HG02798 (cell line): ENCODE measurements around the gene SUZ12.
A peak's percentile ranks its signal among the peaks of the same experiment; 100 is the strongest.
"Not testable (repeated sequence)": the region's sequence is repeated elsewhere in the genome, so short reads cannot be mapped to it uniquely, and the experiment has no call there.

ENCODE experiments used
- ATAC-seq: cut with Tn5 transposase; IDR thresholded peaks from one replicate; pipeline ENCODE4 v1.9.1; 2021; ENCODE audit warnings: mild to moderate bottlenecking; ENCODE audit not compliant: unreplicated experiment, poor library complexity

SUZ12 gene

DNA sequence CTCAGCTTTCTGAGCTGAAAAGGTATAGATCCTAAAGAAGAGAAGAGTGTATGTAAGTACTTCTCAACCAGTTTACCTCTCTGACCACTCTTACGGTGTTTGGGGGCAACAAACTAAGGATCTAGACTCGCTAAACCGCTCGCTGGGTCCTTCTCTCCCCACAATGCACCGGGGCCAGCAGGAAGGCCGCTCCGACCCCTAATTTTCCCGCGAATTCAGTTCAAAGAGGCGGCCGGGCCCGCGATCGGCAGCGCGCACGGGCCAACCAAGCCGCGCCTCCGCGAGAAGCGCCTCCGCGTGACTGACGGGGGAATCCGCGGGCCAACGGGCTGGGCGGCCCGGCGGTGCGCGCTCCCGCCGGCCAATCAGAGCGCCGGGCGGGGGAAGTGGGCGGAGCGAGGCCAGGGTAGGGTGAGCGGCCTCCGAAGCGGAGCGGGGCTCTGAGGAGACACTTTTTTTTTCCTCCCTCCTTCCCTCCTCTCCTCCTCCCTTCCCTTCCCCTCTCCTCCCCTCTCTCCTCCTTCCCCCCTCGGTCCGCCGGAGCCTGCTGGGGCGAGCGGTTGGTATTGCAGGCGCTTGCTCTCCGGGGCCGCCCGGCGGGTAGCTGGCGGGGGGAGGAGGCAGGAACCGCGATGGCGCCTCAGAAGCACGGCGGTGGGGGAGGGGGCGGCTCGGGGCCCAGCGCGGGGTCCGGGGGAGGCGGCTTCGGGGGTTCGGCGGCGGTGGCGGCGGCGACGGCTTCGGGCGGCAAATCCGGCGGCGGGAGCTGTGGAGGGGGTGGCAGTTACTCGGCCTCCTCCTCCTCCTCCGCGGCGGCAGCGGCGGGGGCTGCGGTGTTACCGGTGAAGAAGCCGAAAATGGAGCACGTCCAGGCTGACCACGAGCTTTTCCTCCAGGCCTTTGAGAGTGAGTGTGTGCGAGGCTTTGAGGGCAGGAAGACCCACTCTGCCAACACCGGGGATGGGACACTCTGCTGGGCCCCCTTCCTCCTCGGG is at the start of gene SUZ12:
Gene SUZ12, plus strand, starts transcription at position 393 of the 995 bp plus-strand sequence. Its CDS starts 240 bp downstream, at position 633.
- peak; percentile 98 for ATAC-seq

DNA sequence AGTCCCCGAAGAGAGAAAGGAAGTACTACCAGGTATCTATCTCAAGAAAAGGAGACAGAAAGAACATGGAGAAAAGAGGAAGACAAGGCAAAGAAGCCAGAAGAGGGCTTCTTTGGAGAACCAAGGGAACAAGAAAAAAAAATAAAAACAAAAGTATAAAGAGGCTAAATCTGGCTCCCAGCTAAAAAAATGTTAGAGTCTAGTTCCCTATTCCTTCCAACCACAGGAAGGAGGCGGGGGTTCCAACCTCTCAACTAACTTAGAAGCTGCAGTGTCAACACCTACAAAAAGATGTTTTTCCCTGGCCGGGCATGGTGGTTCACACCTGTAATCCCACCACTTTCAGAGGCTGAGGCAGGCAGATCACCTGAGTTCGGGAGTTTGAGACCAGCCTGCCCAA is 48.7 kb upstream of the SUZ12 start:
- no peak for ATAC-seq

DNA sequence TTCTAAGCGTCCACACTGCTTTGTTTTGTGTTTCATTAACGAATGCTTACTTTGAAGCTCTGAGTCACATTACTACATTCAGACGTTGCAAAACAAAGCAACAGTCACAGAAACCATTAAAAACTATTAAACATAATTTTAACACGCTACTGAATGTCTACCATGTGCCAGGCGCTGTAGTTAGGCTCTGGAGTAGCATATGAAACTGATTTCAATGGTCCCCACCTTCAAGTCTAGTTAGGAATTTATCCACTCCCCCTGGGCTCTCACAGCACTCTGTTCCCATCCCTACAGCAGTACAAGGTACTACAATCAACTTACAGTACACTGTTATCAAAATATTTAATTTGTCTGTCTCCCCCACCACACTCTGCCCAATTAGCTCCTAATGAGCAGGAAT is 35.9 kb upstream of the SUZ12 start:
- no peak for ATAC-seq

DNA sequence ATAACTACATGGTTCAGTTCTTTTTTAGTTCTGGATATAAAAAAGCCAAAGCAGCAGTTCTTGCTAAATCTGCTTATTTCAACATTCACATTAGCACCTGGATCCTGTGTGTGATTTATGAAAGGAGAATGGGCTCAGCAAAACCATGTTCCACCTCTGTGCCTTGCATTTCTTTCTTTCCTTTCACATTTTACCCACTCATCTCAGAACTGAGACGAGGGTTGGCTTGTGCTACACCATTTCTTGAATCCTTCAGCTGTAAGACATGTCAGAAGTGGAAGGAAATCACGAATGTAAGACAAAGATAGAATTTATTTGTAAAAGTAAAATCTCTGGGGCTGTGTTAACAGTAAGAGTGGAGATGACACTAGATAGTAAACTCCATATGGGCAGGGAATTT is 34.1 kb upstream of the SUZ12 start:
- ATAC-seq, result no peak

DNA sequence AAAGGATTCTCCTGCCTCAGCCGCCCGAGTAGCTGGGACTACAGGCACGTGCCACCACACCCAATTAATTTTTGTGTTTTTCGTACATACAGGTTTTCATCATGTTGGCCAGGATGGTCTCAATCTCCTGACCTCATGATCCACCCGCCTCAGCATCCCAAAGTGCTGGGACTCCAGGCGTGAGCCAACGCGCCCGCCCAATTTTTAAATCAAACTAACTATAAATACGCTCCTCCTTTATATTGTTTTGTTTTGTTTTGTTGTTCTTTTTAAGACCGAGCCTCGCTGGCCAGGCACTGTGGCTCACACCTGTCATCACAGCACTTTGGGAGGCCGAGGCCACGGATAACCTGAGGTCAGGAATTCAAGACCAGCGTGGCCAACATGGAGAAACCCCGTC is 33.4 kb upstream of the SUZ12 start:
- ATAC-seq, result no peak

DNA sequence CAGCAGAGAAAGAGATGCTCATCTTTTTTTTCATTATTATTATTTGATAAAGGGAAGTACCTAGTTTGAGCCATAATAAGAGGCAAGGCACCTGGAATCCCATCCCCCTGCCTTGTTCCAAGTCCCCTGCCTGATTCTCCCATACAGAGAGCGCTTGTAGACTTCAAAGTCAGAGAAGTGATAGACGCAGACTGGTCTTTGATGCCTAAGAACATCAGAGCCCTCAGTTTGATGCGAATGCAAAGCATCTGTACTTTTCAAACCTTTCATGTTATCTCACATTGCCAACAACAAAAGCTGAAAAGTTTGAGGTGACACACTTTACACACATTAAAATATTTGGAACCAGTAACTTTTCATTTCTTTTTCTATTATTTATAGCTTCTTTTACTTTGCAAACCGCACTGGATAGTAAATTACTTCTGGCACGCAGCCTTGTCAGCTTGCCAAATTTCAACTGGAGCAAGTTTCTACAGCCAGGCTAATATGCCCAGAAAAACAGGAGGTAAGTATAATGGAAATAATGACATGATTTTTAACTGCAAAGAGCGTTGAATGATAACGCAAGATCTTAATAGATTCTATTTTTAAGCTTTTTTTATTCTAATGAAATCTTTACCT is 29.4 kb upstream of the SUZ12 start:
- no peak for ATAC-seq

DNA sequence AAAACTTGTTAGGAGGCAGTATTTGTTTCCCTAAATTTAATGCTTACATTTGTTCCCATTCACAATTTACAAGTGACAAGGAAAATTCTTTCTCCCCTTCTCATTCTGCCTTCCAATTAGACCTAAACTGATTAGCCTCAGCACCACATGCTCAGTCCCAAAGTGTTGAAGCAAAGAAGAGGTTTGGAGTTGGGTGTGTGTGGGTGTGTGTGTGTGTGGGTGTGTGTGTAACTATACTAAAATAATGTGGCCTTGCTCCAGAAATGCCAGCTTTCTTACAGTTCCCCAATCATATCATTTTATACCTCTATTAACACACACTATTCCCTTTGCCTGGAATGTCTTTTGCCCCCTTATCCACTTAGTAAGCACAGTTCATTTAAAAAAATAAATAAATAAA is 28.4 kb upstream of the SUZ12 start:
- no peak for ATAC-seq

DNA sequence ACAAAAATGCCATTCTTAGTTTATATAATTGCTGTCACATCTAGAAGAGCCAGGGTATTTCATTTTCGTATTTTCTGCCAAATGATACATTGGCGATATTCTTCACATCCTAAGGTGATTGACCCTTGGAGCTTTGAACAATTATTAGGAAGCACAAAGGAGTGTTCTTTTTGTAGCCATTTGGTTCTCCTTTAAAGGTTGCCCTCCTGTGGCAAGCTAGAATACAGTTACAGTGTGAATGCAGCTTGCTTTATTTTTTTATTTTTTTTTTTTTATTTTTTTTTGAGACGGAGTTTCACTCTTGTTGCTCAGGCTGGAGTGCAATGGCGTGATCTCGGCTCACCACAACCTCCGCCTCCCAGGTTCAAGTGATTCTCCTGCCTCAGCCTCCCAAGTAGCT is 24.1 kb upstream of the SUZ12 start:
- ATAC-seq, result not testable (repeated sequence)

DNA sequence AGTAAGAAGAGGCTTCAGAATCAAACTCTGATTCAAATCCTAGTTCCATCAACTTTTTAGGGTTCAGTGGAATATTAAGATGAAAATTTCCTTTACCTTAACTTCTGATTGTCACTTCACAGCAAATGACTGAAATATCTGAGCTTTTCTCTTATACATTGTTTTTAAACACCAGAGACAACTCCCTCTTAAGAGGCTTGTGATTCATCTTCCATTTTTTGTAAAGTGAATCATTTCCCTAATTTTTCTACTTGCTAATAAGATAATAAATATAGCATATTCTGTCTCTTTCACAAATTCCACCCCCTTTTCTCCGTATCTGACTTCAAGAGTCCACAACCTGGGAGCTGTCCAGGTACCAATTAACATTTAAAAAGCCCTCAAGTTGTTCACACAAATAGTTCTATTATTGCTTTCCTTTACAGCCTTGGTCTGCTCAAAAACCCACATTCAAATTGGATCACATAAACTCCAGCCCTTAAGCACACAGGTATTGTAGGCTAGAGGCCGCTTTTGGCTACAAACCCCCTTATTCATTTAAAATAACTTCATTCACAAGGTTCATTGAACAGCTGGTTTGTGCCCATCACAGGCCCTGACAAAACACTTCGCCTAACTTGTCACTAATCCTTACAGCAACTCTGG is 21.2 kb upstream of the SUZ12 start:
- no peak for ATAC-seq

DNA sequence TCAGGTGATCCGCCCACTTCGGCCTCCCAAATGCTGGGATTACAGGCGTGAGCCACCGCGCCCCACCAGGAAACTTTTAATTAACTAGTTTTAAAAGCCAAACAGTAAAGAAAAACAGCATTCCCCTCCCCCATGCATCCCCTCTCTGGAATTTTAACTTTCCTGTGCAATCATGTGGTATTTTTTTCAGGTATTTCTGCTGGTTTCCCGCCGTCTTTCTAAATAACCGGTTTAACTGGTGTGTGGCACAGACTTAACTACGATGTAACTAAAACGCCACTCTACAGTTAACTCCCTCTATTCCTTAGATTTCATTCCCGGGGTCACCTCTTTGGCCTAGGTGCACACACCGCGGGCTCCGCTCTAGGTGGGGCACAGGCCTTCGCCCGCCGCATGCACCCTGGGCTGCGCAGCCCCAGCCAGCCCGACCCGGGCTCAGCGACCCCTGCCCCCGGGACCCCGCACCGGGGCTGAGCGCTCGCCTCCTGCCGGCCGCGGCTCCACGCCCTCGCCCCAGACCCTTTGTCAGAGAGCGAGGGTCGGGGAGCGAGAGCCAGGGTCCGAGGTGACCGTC is 20.2 kb upstream of the SUZ12 start:
- ATAC-seq, result no peak

DNA sequence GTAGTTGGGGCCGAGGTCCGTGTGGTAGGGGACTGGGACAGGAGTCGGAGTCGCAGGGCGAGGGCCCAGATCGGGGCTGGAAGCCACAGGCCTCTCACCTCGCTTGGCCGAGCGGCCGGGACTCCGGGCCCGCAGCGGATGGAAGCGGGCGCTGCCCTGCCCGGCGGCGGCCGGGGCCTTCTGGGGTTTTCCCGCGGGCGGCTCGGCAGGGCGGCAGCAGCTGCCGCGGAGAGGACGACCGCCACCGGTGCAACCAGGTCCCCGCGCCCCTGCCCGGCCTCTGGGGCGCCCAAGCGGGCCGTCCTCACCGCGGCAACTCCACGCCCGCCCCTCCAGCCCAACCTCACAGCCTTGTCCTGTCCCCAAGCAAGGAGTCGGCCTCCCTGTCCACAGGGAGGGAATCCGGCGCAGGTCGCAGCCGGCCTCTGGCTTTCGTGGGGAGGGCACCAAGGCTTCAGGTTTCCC is 19.7 kb upstream of the SUZ12 start:
- ATAC-seq, result no peak

DNA sequence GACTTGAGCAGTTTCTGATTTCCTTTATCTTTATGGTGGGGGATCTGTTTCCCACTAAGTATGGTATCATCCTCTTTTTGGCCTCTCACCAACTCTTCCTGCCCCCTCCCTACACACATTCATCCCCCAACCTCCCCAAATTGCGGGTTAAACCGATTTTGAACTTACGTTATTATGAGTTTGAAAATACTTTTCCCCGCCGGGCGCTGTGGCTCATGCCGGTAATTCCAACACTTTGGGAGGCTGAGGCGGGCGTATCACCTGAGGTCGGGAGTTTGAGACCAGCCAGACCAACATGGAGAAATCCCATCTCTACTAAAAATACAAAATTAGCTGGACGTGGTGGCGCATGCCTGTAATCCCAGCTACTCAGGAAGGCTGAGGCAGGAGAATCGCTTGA is 19.1 kb upstream of the SUZ12 start:
- ATAC-seq, result not testable (repeated sequence)

DNA sequence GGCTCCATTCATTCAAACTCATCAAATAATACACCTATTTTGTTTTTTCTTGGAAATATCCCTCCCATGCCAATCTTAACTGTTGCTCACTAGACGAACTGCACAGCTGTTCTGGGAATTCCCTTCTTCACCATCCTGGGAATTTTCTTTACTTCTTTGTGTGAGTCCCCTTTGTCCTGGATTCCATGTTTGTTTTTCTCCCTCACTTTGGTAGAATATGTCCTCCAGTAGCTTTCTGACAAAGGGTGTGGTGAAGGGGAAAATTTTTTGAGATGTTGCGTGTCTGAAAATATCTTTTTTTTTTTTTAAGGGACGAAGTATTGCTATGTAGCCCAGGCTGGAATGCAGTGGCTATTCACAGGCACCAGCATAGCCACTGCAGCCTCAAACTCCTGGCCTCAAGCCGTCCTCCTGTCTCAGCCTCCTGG is 18.1 kb upstream of the SUZ12 start:
- no peak for ATAC-seq

DNA sequence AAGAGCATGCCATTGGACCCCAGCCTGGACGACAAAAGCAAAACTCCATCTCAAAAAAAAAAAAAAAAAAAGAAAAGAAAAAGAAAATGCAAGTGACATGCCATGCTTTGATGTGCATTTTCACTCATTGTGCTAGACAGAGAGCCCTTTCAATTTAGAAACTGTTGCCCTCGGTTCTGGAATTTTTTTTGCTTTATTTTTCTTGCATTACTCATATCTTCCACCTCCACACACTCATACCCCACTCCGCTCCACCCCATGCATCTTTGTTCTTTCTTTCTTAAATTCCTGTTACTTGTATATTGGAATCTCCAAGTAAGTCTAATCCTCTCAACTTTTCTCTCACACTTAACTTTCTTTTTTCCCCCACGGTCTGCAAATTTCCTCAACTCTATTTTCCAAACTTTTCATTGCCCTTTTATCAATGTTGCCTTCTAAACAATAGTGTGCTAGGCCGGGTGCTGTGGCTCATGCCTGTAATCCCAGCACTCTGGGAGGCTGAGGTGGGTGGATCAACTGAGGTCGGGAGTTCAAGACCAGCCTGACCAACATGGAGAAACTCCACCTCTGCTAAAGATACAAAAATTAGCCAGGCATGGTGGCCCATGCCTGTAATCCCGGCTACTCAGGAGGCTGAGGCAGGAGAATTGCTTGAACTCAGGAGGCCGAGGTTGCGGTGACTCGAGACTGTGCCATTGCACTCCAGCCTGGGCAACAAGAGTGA is 16.8 kb upstream of the SUZ12 start:
- no peak for ATAC-seq

DNA sequence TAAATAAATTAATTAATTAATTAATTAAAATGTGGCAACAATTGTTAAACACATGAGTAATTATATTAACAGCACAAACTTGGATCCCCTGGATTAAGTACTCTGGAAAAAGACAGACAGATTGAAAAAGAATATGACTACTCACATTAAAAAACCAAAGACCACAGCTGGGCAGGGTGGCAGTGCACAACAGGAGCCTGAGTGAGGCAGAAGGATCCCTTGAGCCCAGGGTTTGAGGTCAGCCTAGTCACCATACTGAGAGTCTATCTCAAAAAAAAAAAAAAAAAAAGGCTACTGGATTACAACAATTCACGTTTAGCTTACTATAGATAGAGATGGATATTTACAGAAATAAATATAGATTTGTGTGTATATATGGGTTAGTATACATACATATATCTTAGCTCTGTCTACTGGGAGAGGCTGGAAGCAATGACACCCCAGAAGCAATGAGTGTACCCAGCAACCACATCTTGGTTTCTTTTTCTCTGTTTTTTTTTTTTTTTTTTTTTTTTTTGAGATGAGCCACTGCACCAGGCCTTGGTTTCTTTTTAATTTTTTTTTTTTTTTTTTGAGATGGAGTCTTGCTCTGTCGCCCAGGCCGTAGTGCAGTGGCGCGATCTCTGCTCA is 10.6 kb upstream of the SUZ12 start:
- no peak for ATAC-seq

DNA sequence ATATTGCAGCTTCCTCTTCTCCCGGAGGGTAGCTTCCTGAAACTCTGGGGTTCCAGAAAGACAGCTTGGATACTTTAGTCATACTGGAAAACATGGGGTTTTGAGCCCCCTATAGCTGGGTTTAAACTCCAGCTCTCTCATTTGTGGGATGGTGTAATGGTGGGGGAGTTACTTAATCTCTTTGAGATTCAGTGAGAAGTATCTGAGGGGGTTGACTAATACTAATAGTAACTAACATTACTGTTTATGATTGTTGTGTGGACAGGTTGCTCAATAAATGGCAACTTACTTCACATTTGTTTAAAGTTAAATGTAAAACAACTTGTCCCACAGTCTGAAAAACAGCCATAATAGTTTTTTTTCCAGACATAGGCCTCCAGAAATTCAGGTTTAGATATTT is 5.1 kb upstream of the SUZ12 start:
- no peak for ATAC-seq

DNA sequence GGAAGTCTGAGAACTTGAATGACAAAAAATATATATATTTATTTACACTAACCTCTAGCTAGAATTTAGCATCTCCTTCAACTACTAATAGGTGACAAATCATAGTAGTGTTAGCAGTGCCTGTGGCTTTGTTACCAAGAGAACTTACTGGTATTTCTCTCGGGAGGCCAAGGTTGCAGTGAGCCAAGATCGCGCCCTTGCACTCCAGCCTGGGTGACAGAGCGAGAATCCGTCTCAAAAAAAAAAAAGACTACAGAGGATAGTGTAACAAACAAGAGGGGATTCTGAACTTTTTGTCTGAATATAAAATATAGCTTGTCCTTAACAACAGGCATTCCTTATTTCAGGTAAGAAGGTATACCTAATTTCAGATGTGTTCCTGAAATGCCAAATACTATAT is 1.3 kb upstream of the SUZ12 start:
- no peak for ATAC-seq

DNA sequence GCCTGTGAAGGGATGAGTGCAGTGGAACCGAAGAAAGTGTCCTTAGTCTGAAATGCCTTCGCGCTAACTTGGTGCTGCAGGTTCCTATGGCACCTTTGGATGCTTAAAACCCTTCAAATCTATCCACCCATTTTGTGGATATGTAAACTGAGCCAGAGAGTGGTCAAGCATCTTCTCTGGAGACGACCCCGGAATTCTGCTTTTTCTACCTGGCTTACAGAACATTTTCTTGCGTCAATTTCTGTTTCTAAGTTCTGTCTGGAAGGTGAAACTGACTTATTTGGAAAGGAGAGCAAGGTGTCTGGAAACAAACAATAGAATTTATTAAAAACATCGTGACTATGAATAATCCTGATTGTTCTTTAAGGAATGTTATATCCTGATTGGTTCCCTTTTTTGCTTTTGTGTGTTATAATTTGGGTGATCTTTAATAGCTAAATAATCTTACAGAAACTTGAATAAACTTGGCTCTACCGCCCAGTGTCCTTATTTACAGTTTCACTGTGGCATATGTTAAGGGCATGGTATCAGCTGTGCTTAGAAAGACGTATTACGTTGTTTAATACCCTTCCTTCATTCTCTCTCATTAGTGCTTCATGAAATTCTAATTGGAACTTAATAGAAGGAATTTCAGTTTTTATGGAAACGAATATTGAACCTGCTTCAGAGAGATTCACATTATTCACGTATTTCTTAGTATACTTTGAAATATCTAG is 1.3 kb downstream of the SUZ12 start:
- ATAC-seq, result not testable (repeated sequence)

DNA sequence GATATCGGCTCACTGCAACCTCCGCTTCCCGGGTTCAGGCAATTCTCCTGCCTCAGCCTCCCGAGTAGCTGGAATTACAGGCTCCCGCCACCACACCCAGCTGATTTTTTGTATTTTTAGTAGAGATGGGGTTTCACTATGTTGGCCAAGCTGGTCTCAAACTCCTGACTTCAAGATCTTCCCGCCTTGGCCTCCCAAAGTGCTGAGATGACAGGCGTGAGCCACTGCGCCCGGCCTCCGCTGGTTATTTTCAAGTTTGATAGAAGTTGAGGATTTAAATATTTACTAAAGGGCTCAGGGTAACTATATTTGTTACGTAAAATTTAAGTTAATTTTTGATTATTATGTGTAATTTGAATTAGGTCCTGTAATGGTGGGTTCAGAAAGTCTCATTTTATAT is 5.1 kb downstream of the SUZ12 start:
- ATAC-seq, result not testable (repeated sequence)
